NCI-H345 treated with DMSO at 0.1 percent for 48 hours (cell line): ENCODE data around the gene PDIA2.
"Not testable (repeated sequence)": the region's sequence is repeated elsewhere in the genome, so short reads cannot be mapped to it uniquely, and the experiment has no call there.

ENCODE experiments used
- DNase-seq: peaks from one replicate; lab custom pipeline; 2025; ENCODE audit not compliant: unreplicated experiment; lab: John Stamatoyannopoulos, UW

The PDIA2 gene

GRCh38 chr16:263182-263774 is 19.7 kb upstream of the PDIA2 start:
- DNase-seq, result no peak

GRCh38 chr16:263944-264343 is 19.0 kb upstream of the PDIA2 start:
- no peak for DNase-seq

GRCh38 chr16:264440-264951 is 18.5 kb upstream of the PDIA2 start:
- DNase-seq, result no peak

GRCh38 chr16:265002-265529 is 17.9 kb upstream of the PDIA2 start:
- DNase-seq, result no peak

GRCh38 chr16:265711-266110 is 17.3 kb upstream of the PDIA2 start:
- DNase-seq, result no peak

GRCh38 chr16:266258-267164 is 16.5 kb upstream of the PDIA2 start:
- DNase-seq, result no peak

- DNase-seq, result not testable (repeated sequence)
Measured at GRCh38 chr16:267562-267961, 15.4 kb upstream of the PDIA2 start.

- peak; percentile 31 for DNase-seq
Measured at GRCh38 chr16:268141-269053, 14.6 kb upstream of the PDIA2 start.

- DNase-seq, result no peak
Measured at GRCh38 chr16:269061-269796, 13.7 kb upstream of the PDIA2 start.

- no peak for DNase-seq
Measured at GRCh38 chr16:270381-271255, 12.3 kb upstream of the PDIA2 start.

GRCh38 chr16:272633-273546 is 10.1 kb upstream of the PDIA2 start:
- no peak for DNase-seq

GRCh38 chr16:273547-274421 is 9.2 kb upstream of the PDIA2 start:
- DNase-seq, result no peak

GRCh38 chr16:275041-275641 is 7.8 kb upstream of the PDIA2 start:
- no peak for DNase-seq

- no peak for DNase-seq
Measured at GRCh38 chr16:275786-276232, 7.2 kb upstream of the PDIA2 start, which contains the start of gene RGS11. Gene RGS11 (minus strand): TSS chr16:275944. CDS start chr16:275911, 33 bp downstream.

- DNase-seq, result no peak
Measured at GRCh38 chr16:276426-277077, 6.4 kb upstream of the PDIA2 start.

GRCh38 chr16:278863-279366 is 4.0 kb upstream of the PDIA2 start:
- no peak for DNase-seq
